HG02884 (cell line): ENCODE results near the gene LDLRAD4.

Experiments
- ATAC-seq: cut with Tn5 transposase; IDR thresholded peaks from one replicate; pipeline ENCODE4 v1.9.1; 2021; ENCODE audit warnings: mild to moderate bottlenecking, moderate library complexity; ENCODE audit not compliant: unreplicated experiment

LDLRAD4 gene

DNA sequence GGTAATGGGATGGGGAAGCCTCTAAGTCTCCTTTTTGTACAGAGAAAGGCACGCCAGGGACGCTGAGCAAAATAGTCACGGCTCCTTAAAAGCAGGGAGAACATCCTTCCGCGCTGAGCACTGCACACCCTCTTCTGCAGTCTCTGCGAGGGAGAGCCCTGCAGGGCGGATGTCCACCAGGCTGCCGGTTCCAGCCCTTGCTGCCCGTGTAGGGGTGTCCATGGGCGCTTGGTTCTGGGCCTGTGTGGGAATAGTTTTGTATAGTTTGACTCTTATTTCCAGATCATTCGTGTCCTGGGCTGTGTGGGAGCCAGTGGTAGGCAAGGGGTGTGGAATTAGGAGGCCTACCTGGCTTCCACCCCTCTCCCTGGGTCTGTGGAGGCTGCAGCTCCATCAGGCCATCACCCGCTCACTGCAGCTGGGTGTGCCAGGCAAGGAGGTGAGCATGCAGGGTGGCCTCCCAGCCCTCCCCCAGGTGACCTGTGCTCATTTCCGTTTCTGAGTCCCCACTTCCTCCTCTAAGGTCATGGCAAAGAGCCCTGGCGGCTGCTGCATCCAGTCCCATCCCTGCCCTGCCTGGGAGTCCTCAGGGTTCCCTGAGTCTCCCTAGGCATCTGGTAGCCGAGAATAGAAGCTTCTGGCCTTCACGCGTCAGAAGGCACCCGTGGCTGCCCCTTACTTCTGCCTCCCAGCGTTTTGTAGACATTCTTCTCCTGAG, 202.6 kb downstream of the LDLRAD4 start:
- ATAC-seq = no peak

DNA sequence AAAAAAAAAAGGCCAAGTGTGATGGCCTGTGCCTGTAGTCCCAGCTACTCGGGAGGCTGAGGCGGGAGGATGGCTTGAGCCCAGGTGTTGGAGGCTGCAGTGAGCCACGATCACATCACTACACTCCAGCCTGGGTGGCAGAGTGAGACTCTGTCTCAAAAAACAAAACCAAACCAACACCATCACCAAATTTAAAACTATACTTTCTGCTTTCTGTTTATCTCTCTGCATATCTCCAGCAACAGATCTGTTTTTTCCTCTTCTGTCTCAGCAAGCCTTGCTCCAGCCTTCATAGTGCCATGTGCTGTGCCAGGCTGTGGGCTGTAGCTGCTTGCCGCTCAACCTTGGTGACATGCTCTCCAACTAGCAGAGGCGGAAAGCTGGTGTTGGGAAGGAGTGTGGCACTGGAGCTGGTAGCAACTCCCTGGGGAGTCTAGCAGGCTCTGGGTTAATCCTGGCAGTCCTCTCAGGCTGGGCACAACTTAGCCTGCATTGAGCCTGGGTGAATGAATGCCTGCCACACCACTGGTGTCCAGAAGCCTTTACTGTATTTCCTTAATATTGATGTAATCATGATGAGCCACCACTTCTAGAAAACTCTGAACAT, 204.1 kb downstream of the LDLRAD4 start:
- ATAC-seq = no peak

DNA sequence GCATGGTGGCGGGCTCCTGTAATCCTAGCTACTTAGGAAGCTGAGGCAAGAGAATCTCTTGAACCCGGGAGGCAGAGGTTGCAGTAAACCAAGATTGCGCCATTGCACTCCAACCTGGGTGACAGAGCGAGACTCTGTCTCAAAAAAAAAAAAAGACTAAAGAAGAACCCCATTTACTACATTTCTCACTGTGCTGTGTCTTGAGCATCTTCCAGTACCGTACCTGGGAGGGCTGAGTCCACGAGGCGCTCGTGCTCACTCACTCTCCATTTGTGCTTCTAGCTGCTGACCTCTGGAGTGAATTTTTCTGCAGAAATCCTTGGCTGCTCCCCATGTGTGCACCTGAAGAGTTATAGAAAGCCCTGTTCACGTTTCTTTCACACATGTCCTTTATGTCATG, 204.8 kb downstream of the LDLRAD4 start:
- no peak for ATAC-seq

DNA sequence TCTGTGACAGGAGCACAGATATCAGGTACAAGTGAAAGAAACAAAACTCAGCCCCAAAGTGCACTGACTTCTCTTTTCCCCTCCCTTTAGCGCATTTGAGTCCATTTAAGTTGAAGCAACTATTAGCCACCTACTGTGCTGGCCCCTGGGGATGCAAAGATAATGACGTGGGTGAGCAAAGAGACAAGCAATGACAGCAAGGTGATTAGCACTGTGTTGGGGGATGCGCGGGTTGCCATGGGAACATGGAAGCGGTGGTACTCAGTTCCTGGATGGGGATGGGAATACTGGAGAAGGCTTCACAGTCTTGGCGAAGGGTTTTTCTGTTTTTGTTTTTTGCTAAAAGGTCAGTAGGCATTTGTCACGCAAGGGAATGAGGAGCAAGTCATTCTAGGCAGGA, 205.8 kb downstream of the LDLRAD4 start:
- ATAC-seq = no peak

DNA sequence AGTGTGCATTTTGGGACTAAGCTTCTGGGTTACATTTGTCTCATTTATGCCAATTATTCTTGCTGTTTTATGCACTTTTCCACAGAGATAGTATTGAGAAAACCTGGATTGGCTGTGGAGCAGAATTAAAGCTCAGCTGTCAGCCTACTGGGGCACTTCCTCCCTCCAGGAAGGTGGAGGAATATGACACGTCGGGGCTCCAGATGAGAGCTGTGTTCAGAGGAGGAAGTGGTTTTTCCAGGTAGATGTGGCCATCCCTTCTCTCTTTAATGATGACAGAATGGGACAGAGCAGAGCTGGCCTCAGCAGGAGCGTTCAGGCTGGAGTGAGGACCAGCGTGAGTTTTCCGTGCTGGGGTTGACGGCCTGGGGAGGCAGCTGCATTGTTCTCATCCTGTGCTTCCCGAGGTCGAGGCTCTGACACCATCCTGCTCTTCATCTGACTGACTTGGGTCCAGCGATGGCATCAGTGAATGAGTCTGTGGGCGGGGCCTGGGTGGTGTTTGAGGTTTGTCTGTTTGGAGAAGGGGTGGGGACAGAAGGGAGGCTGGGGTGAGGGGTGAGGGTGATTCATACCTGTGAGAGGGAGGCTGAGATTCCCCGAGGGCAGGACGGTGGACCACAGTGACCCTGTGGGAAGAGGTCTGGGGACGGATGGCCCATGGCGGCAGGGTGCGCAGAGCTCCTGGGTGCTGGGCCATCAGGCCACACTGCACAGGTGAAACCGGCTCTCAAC, 207.0 kb downstream of the LDLRAD4 start:
- no peak for ATAC-seq

DNA sequence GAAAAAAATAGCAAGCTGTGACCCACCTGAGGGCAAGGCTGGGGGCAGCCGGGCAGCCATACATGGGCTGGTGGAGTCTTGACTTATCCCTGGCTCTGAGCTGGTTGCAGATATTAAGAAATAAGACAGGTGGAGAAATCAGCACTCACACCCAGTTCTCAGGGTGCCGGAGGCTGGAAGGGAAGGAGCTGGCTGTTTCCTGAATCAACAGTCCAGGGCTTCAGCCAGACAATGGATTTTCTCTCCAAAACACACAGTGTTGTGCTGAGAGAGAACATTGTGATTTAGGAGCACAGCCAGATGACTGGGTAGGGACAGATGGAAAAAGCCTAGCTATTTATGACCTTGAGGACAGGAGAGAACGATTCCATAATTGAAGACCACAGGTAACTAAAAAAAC, 208.8 kb downstream of the LDLRAD4 start:
- no peak for ATAC-seq

DNA sequence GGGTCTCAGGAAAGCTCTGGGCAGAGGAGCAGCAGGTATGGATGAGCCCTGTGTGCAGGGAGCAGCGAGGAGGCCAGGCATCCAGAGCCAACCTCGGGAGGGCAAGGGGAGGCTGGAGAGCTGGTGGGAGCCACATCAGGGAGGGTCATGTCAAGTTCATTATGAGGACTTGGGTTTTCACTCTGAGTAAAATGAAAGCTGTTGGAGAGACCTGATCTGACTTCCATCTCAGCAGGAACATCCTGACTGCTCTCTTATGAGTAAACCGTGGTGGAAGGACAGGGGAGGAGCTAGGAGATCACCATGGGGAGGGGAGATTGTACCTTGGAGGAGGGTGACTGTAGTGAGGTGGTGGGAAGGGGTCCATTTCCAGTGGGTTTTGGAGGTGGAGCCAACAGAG, 209.8 kb downstream of the LDLRAD4 start:
- ATAC-seq = no peak

DNA sequence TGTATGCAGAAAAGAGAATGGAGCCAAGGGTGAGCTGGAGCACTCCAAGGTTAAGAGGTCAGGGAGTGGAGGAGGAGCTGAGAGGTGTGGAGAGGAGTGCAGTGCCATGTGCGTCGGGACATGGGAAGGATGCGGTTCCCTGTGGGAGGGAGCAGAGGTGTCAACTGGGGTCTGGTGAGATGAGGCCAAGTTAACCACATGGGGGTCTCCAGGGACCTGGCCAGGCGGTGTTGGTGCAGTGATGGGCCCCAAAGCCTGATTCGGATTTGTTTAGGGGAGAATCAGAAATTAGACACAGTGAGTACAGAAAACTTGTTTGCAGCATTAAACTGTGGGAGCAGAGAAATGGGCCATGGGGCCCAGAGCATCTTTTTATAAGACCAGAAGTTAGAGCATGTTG, 210.5 kb downstream of the LDLRAD4 start:
- ATAC-seq = no peak

DNA sequence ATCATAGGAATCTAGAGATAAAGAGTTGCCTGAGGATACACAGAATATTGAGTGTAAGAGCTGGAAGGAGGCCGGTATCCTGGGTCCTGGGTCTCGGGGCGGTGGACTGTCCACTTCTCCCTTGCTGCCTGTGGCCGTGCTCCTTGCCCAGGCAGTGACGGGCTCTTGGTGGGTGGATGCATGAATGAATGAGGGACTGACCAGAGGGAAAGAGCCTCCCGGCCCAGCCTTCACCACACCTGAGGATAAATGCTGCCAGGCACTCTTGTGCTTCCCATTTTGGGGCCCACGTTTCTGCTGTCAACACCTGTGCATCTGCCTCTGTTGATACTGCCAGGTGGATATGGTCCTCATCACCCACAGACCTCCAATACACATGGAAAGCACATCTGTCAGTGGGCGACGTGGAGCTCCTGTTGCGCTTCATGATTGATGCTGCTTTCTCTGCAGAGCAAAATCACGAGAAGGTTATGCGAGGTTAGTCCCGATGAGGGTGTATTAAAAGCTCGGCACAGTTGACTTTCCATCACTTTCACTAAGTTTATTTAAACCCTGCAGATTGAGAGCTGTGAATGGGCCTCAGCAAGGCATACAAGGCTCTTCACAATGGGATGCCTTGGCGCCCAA, 211.4 kb downstream of the LDLRAD4 start:
- ATAC-seq = no peak

DNA sequence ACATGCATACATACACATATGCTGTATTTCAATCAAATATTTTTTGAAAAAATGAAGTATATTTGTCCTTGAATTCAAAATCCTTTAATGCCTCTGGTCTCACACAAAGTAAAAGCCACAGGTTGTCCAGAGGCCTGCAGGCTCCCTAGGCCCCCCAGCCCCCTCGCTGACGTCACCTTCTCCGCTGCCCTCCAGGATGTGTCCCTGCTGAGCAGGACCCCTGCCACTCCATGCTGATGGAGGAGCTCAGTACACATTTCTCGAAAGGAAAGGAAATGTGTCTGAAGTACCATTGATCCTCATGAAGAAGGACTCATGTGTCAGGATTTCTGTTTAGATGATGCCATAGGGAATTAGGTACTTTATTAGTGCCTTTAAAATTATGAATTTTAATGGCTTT, 212.1 kb downstream of the LDLRAD4 start:
- no peak for ATAC-seq

DNA sequence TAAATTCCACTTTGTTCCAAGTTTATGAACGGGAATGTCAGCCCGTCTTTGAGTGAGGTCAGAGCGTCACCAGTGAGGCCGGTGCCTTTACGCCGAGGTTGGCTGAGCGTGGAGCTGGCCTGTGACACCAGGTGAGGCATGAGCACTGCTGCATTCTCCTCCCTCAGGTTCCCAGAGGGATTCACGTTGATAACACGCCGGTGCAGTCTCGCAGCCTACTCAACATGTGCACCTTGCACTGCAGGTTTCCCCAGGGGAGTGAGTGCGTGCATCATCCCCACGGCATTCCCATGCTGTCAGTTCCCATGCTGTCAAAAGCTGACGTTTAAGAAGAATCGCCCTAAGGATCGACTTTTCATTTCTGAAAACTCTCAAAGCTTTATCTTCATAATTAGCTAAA, 213.3 kb downstream of the LDLRAD4 start:
- ATAC-seq = no peak

DNA sequence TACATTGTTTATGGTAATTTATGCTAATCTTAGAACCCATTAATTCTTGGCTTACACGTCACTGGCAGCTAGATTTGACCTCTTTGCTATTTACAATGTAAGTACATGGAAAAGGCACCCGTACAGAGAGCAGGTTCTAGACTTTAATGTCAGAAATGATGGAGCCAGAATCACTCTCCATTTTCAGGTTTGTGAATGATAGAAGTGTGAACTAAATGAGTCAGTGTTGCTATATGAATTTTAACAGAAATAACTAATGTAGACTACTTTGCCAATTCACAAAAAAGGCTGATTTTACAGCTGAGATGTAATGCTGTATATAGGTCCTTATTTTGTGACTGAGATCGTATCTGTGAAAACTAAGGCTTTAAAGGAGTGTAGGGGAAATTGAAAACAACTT, 214.6 kb downstream of the LDLRAD4 start:
- no peak for ATAC-seq

DNA sequence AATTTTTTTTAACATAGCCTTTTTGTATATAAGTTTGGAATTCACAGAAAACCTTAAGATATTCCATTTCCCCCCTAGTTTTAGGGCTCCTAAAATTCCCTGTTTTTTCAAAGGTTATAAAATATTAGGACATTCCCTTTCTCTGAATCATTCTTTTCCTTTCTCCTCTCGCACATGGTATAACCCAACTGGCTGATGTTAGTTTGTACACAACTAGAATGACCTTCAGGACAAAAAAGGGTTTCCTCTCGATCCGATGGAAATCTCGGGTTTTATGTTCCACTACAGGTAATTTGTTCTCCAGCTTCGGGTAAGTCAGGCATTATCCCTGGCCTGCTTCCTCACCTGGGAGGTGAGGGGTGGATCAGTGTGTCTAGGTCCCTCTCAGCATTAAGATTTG, 215.1 kb downstream of the LDLRAD4 start:
- ATAC-seq = no peak

DNA sequence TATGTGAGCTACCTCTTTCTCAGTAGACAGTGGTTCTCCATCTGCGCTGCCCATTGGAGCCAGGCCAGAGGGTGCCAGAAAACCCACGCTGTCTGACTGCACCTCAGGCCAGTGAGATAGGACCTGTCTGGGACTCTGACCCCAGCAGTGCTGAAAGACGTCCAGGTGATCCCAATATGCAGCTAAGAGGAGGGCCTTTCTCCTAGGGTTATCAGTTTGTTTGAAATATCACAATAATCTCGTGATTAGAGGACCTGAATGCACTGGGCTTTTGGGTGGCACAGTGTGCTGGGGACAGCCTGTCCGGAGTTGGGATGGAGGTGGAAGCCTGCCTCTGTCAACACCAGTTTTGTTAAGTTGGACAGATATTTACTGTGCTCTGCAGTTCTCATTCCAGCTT, 216.3 kb downstream of the LDLRAD4 start:
- ATAC-seq = no peak

DNA sequence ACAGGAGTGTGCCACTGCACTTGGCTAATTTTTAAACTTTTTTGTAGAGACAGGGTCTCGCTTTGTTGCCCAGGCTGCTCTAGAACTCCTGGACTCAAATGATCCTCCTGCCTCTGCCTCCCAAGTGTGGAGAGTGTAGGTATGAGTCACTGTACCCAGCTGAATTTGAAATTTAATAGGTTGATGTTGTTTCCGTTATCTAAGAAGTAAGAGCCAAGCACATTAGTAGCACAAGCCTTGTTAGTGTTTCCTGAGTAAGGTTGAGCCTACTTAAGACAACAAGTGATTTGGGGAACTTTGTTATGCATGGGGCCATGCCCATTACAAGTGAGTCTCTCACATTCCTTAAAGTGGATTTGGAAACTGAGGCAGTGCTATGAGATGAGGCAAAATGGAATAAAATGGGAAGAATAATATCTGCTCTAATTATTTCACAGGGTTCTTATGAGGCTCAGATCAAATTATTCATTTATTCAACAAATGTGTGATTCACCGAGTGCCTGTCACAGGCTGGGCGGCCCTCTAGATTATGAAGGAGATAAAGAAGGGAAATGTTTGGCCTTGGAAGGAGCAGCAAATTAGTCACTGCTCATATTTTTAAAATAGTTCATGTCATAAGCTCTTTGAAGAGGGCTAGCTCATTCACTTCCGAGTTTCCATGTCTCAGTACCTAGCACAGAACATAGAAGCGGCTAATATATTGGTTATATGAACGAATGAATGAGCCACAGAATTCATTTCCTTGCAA, 217.2 kb downstream of the LDLRAD4 start:
- no peak for ATAC-seq

DNA sequence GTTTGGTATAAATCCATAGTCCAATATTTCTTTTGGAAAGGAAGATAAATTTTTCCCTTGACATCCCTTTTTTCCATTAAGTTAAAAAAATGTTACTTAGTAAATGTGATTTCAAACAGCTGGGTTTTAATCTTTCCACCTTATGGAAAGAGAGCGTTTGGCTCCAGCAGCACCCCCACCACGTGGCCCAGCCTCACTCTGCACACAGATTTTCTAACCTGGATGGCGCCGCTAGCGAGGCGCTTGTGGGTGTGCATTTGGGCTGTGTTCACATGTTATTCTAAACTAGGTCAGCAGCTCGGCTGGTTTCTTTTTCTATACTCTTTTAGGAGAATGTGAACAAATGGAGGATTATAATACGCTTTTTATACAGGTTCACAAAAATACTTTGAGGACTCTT, 218.0 kb downstream of the LDLRAD4 start:
- ATAC-seq = no peak

DNA sequence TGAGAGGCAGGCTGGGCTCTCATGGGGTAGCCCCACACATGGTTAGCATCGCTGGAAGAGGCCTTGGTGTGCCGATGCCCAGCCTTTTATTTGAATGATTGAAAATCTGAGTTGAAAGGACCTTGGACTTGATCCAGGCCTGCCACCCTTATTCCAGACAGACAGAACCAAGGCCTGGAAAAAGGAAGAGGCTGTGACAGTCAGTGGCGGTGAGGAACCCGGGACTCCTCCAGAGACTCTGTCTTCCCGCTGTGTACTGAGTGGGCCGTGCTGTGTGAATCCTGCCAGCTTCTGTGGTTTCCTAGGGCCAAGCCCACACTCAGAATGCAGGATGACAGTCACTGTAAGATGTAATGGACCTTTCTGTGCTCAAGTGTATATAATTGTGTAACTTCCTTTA, 218.5 kb downstream of the LDLRAD4 start:
- ATAC-seq = no peak

DNA sequence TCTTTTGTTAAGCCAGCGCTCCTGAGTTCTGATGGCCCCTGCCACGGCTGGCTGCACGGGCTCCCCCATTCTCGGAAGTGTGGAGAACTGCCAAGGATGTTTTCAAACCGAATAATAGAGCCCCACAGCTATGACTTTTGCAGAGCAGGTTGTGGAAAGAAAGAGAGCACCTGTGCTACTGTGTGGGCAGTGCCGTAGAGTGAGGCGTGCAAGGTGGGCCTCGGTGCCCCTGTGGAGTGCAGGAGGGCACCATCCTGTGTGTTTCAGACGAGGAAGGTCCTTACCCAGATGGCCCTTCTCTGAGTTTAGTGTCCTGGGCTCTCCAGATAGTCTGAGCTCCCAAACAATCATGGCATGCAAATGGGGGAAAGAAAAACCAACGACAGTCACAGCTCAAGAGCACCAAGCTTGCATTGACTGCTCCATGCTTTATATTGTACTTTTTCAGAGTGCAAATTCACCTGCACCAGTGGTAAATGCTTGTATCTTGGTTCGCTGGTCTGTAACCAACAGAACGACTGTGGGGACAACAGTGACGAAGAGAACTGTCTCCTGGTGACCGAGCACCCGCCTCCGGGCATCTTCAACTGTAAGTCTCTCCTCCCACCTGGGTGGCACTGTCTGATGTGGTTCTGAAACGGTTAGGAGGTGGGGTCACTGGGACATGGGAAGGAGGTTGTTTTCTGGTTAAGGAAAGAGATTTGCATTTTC, 219.4 kb downstream of the LDLRAD4 start:
- no peak for ATAC-seq

DNA sequence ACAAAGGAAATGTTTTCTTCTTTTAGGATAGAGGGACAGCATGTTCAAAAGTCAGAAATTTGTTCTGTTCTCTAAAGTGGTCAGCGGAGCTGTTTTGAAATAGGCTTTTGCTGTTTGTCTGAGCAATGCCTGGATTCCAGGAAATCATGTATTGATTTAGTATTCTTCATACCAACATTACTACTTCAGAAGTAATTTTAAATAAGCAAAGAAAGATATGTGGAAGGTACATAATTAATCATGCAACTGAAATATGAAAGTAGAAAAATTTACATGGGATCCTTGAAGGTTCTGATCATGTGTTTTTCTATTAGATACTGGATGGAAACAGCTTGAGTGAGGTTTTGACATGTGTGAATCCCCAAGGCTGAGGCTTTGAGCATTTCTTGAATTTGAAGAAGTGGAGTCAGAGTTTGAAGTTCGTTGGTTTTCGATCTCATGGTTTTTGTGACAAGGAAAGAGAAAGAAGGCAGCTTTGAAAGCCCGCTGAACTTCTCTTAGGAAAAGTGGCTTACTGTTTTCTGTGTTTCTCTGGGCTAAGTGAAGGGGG, 220.0 kb downstream of the LDLRAD4 start:
- no peak for ATAC-seq

DNA sequence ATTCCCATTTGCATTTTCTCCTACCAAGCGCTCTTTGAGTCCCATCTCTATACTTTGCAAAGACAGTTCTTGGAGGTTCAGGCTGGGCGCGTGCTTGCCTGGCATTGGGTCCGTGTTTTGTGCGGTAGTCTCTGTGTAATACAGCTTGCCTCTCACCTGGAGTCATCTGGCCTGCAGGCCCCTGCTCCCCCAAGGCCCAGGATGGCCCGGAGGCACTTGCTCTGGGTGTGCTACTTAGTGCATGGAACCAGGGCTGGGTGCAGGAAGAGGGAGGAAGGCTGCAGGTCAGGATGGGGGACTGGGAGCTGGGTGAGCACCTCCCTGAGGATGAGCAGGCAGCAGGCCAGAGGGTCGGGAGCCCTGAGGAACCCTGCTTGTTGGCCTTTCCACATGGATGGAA, 220.9 kb downstream of the LDLRAD4 start:
- no peak for ATAC-seq
